Choroid plexus epithelial cell (primary cell): ENCODE results near the gene MRGPRG.

Source experiments
- DNase-seq: peaks from one replicate; pipeline ENCODE4 v3.0.0-alpha.2; 2010; ENCODE audit warnings: low read depth
- H3K4me3 ChIP-seq: 2 replicates; pipeline ENCODE4 v1.5.1; 2011; ENCODE audit warnings: low read depth, mild to moderate bottlenecking, control low read depth, low read length, moderate library complexity
- CTCF ChIP-seq: conservative IDR thresholded peaks from 2 replicates; pipeline ENCODE4 v1.5.1; 2011; ENCODE audit warnings: low read depth, mild to moderate bottlenecking, control low read depth, inconsistent platforms, low read length, moderate library complexity

MRGPRG gene

GRCh38 chr11:3232956-3233355 is 14.3 kb upstream of the MRGPRG start:
- no peak for DNase-seq
- no peak for TF ChIP-seq CTCF
- H3K4me3 ChIP-seq = no peak overlapping the region

- TF ChIP-seq CTCF = no peak
Measured at GRCh38 chr11:3231851-3232744, 13.5 kb upstream of the MRGPRG start, which contains the start of gene MRGPRE. Gene MRGPRE, minus strand, starts transcription at chr11:3232417. Its CDS starts 3,618 bp downstream, at chr11:3228799.

GRCh38 chr11:3231550-3231850 is 12.9 kb upstream of the MRGPRG start:
- no peak overlapping the region for H3K4me3 ChIP-seq
- DNase-seq = no peak
- TF ChIP-seq CTCF = no peak

More at GRCh38 chr11:3231851-3232744, 13.5 kb upstream of the MRGPRG start, which contains the start of gene MRGPRE:
- no peak within 1 kb of the TSS for H3K4me3 ChIP-seq
- DNase-seq = peak; percentile 5

GRCh38 chr11:3230636-3231549 is 12.3 kb upstream of the MRGPRG start:
- no peak for TF ChIP-seq CTCF
- H3K4me3 ChIP-seq = no peak overlapping the region
- no peak for DNase-seq

- TF ChIP-seq CTCF = no peak
- H3K4me3 ChIP-seq = no peak overlapping the region
- no peak for DNase-seq
Measured at GRCh38 chr11:3229673-3230630, 11.3 kb upstream of the MRGPRG start.

- H3K4me3 ChIP-seq = no peak overlapping the region
- DNase-seq = no peak
- TF ChIP-seq CTCF = no peak
Measured at GRCh38 chr11:3228445-3228829, 9.8 kb upstream of the MRGPRG start.
